Gastrocnemius medialis (tissue), 4 donors: ENCODE measurements around the gene SP8.

Source experiments
- CTCF ChIP-seq, 5 experiments: fragments of 450-650 bp in 3 of 5; fragments of 200-600 bp in 2 of 5; sonication (generic) in 2 of 5; IDR thresholded peaks in 4 of 5; conservative IDR thresholded peaks in 1 of 5; 1 replicate in 4 of 5; 2 replicates in 1 of 5; pipeline ENCODE4 v1.5.1; 2016 to 2019; ENCODE audit warnings: antibody characterized with exemption in 5 of 5, mild to moderate bottlenecking in 3 of 5, moderate library complexity in 3 of 5
- POLR2A ChIP-seq, 2 donors: fragments of 450-650 bp; IDR thresholded peaks; one replicate each; pipeline ENCODE4 v1.6.1; 2017; ENCODE audit warnings: antibody characterized with exemption in 2 of 2, mild to moderate bottlenecking in 2 of 2, moderate library complexity in 2 of 2

GRCh38 chr7:20831956-20832355, 45.3 kb upstream of the SP8 start:
- TF ChIP-seq CTCF (IDR thresholded peaks at IDR 0.05 in 4 of 5, conservative IDR thresholded peaks at IDR 0.05 in 1 of 5): no peak
- TF ChIP-seq POLR2A (IDR thresholded peaks at IDR 0.05): no peak
